ENCODE data around the gene PPP3CA.
"Not testable (repeated sequence)": the region's sequence is repeated elsewhere in the genome, so short reads cannot be mapped to it uniquely, and the experiment has no call there.

The PPP3CA gene

GRCh38 chr4:101183221-101183620 lies 164.1 kb downstream of the PPP3CA start:
- H3K4me1 ChIP-seq (ENCODE audit: low read length) = no peaks in the 10 kb centered on the region
- no peak overlapping the region for H3K4me2 ChIP-seq (ENCODE audit: low read depth, low read length)
- H3F3A ChIP-seq (ENCODE audit: insufficient read depth, low read length) = no peaks in the 10 kb centered on the region
- no peaks in the 10 kb centered on the region for H3K9me3 ChIP-seq (replicated peaks; ENCODE audit: insufficient read depth, low read length)
- H3K9ac ChIP-seq (ENCODE audit: low read length) = no peak overlapping the region
- no peaks in the 10 kb centered on the region; the same call in 1 of the 2 replicates for H4K20me1 ChIP-seq (ENCODE audit: insufficient read depth, low read length)
- DNase-seq = no peak
- H3K27me3 ChIP-seq (replicated peaks; ENCODE audit: insufficient read depth, low read length) = no peaks in the 10 kb centered on the region
- TF ChIP-seq EZH2 (optimal IDR thresholded peaks at IDR 0.05; ENCODE audit: low read depth, low read length) (no peak), CTCF (IDR thresholded peaks at IDR 0.05; ENCODE audit: low read length) (no peak), EZH2phosphoT487 (IDR thresholded peaks at IDR 0.05; ENCODE audit: low read length) (no peak)
- H3K79me2 ChIP-seq (ENCODE audit: low read length) = peaks cover 12% of the 10 kb centered on the region; the same call in 1 of the 2 replicates
- H3K27ac ChIP-seq (ENCODE audit: low read length) = no peak overlapping the region
- no peak overlapping the region for H2AFZ ChIP-seq (ENCODE audit: low read length)
- H3K4me3 ChIP-seq (ENCODE audit: low read length) = no peak overlapping the region
- no peaks in the 10 kb centered on the region for H3K36me3 ChIP-seq (replicated peaks; ENCODE audit: insufficient read depth, low read length)
- no peaks in the 10 kb centered on the region; the same call in 1 of the 2 replicates for H3K9me2 ChIP-seq (replicated peaks; ENCODE audit: insufficient read depth, low read length)

GRCh38 chr4:101182688-101183087 lies 164.6 kb downstream of the PPP3CA start:
- H3F3A ChIP-seq (ENCODE audit: insufficient read depth, low read length); H3K4me1 ChIP-seq (ENCODE audit: low read length); H3K9ac ChIP-seq (ENCODE audit: low read length); H3K27me3 ChIP-seq (replicated peaks; ENCODE audit: insufficient read depth, low read length); H4K20me1 ChIP-seq (ENCODE audit: insufficient read depth, low read length); H3K27ac ChIP-seq (ENCODE audit: low read length); H3K9me3 ChIP-seq (replicated peaks; ENCODE audit: insufficient read depth, low read length); H3K4me3 ChIP-seq (ENCODE audit: low read length); H3K9me2 ChIP-seq (replicated peaks; ENCODE audit: insufficient read depth, low read length); H3K36me3 ChIP-seq (replicated peaks; ENCODE audit: insufficient read depth, low read length); H3K4me2 ChIP-seq (ENCODE audit: low read depth, low read length); DNase-seq; H2AFZ ChIP-seq (ENCODE audit: low read length): not testable (repeated sequence)
- peaks cover 12% of the 10 kb centered on the region; the same call in 1 of the 2 replicates for H3K79me2 ChIP-seq (ENCODE audit: low read length)

- Histone ChIP-seq H2AFZ (ENCODE audit: low read length) (no peak overlapping the region), H3K4me3 (ENCODE audit: low read length) (no peak overlapping the region), H3K9me3 (replicated peaks; ENCODE audit: insufficient read depth, low read length) (no peaks in the 10 kb centered on the region), H4K20me1 (ENCODE audit: insufficient read depth, low read length) (no peaks in the 10 kb centered on the region; the same call in none of the 2 replicates), H3K9me2 (replicated peaks; ENCODE audit: insufficient read depth, low read length) (no peaks in the 10 kb centered on the region; the same call in 1 of the 2 replicates), H3K36me3 (replicated peaks; ENCODE audit: insufficient read depth, low read length) (no peaks in the 10 kb centered on the region), H3K27me3 (replicated peaks; ENCODE audit: insufficient read depth, low read length) (no peaks in the 10 kb centered on the region), H3K9ac (ENCODE audit: low read length) (no peak overlapping the region), H3K4me2 (ENCODE audit: low read depth, low read length) (no peak overlapping the region), H3K27ac (ENCODE audit: low read length) (no peak overlapping the region), H3F3A (ENCODE audit: insufficient read depth, low read length) (no peaks in the 10 kb centered on the region), H3K4me1 (ENCODE audit: low read length) (no peaks in the 10 kb centered on the region), H3K79me2 (ENCODE audit: low read length) (peaks cover 6% of the 10 kb centered on the region; the same call in 1 of the 2 replicates)
- DNase-seq = no peak
- TF ChIP-seq EZH2phosphoT487 (IDR thresholded peaks at IDR 0.05; ENCODE audit: low read length) (no peak), CTCF (IDR thresholded peaks at IDR 0.05; ENCODE audit: low read length) (no peak), EZH2 (optimal IDR thresholded peaks at IDR 0.05; ENCODE audit: low read depth, low read length) (no peak)
These were observed 168.6 kb downstream of the PPP3CA start for GRCh38 chr4:101178731-101179130.

- DNase-seq = no peak
- H3K4me1 ChIP-seq (ENCODE audit: low read length) = no peaks in the 10 kb centered on the region
- H4K20me1 ChIP-seq (ENCODE audit: insufficient read depth, low read length) = no peaks in the 10 kb centered on the region; the same call in none of the 2 replicates
- peaks cover 6% of the 10 kb centered on the region; the same call in 1 of the 2 replicates for H3K79me2 ChIP-seq (ENCODE audit: low read length)
- H3K27ac ChIP-seq (ENCODE audit: low read length) = no peak overlapping the region
- no peaks in the 10 kb centered on the region for H3K36me3 ChIP-seq (replicated peaks; ENCODE audit: insufficient read depth, low read length)
- H3K4me2 ChIP-seq (ENCODE audit: low read depth, low read length) = no peak overlapping the region
- H3K9me2 ChIP-seq (replicated peaks; ENCODE audit: insufficient read depth, low read length) = no peaks in the 10 kb centered on the region; the same call in 1 of the 2 replicates
- no peaks in the 10 kb centered on the region for H3K9me3 ChIP-seq (replicated peaks; ENCODE audit: insufficient read depth, low read length)
- H3F3A ChIP-seq (ENCODE audit: insufficient read depth, low read length) = no peaks in the 10 kb centered on the region
- H3K4me3 ChIP-seq (ENCODE audit: low read length) = no peak overlapping the region
- no peak overlapping the region for H2AFZ ChIP-seq (ENCODE audit: low read length)
- TF ChIP-seq CTCF (IDR thresholded peaks at IDR 0.05; ENCODE audit: low read length) = no peak
- TF ChIP-seq EZH2 (optimal IDR thresholded peaks at IDR 0.05; ENCODE audit: low read depth, low read length) = no peak
- no peaks in the 10 kb centered on the region for H3K27me3 ChIP-seq (replicated peaks; ENCODE audit: insufficient read depth, low read length)
- H3K9ac ChIP-seq (ENCODE audit: low read length) = no peak overlapping the region
These were observed 170.2 kb downstream of the PPP3CA start for GRCh38 chr4:101177154-101177553.

All from MM.1S (cell line).